ENCODE results near the gene GPR146. TPM values are rescaled to one million over a fixed set of nuclear protein-coding genes. Genes with fewer than 3 reads are reported as not detected.

The GPR146 gene
- total and polyA plus RNA-seq, 2 experiments from 2014 or later: 4.3 to 9.7 TPM

DNA sequence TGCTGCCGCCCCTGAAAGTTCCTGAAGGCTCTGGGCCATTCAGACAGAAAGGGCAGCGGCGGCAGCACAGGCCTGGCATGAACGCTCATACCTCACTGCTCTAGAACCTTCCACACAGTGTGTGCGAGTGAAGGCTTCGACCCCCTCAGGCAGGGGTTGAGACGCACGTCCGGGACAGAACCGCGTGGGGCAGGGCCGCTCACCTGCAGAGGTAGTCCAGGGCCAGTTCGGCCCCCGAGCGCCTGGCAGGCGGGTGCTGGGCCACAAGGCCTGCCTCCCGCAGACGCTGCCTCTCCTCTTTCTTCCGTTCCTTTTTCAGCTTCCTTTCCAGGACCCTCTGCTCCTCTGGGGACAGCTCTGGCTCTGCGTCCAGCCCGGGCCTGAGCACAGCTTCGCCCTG lies 34.6 kb upstream of the GPR146 start:
- no peaks in the 10 kb centered on the region for H3K27me3 ChIP-seq (replicated peaks; ENCODE audit: insufficient read depth)
- H3K9ac ChIP-seq: no peak overlapping the region
- no peak overlapping the region for H2AFZ ChIP-seq
- WGBS, 2 experiments (ENCODE audit: low coverage in 1 of 2, low lambda C conversion rate in 2 of 2, missing lambda C conversion rate in 2 of 2): 97 to 98% methylated on average over 19 to 22 of the region's 22 CpGs
- H3K4me2 ChIP-seq (ENCODE audit: unreplicated experiment): no peak overlapping the region
- in situ Hi-C loops (cut with MboI): no loop called here
- H3K9me3 ChIP-seq (ENCODE audit: low read depth): no peaks in the 10 kb centered on the region
- H3K36me3 ChIP-seq (ENCODE audit: low read depth): no peaks in the 10 kb centered on the region
- H3F3A ChIP-seq (ENCODE audit: insufficient read depth): no peaks in the 10 kb centered on the region
- no peak for DNase-seq
- no peaks in the 10 kb centered on the region for H4K20me1 ChIP-seq (ENCODE audit: insufficient read depth)
- no peaks in the 10 kb centered on the region for H3K4me1 ChIP-seq (ENCODE audit: insufficient read depth)
- H3K79me2 ChIP-seq (ENCODE audit: insufficient read depth): no peaks in the 10 kb centered on the region
- no peak overlapping the region for H3K4me3 ChIP-seq
- no peak overlapping the region for H3K27ac ChIP-seq
- TF ChIP-seq EZH2 (IDR thresholded peaks at IDR 0.05; ENCODE audit: insufficient read depth, poor library complexity, severe bottlenecking): no peak
- TF ChIP-seq EZH2phosphoT487 (IDR thresholded peaks at IDR 0.05; ENCODE audit: insufficient read depth, low read depth): no peak
- no peaks in the 10 kb centered on the region for H3K9me2 ChIP-seq (ENCODE audit: insufficient read depth)

GRCh38 chr7:1010226-1010625 lies 34.1 kb upstream of the GPR146 start:
- H4K20me1 ChIP-seq (ENCODE audit: insufficient read depth): no peaks in the 10 kb centered on the region
- H3K36me3 ChIP-seq (ENCODE audit: low read depth): no peaks in the 10 kb centered on the region
- no peaks in the 10 kb centered on the region for H3K9me2 ChIP-seq (ENCODE audit: insufficient read depth)
- H3K9ac ChIP-seq: no peak overlapping the region
- no peaks in the 10 kb centered on the region for H3F3A ChIP-seq (ENCODE audit: insufficient read depth)
- H2AFZ ChIP-seq: no peak overlapping the region
- TF ChIP-seq EZH2 (IDR thresholded peaks at IDR 0.05; ENCODE audit: insufficient read depth, poor library complexity, severe bottlenecking): no peak
- no peak for TF ChIP-seq EZH2phosphoT487 (IDR thresholded peaks at IDR 0.05; ENCODE audit: insufficient read depth, low read depth)
- no peak overlapping the region for H3K4me3 ChIP-seq
- no peak overlapping the region for H3K4me2 ChIP-seq (ENCODE audit: unreplicated experiment)
- in situ Hi-C loops (cut with MboI): no loop called here
- peaks cover 1% of the 10 kb centered on the region; the same call in 1 of the 2 replicates for H3K79me2 ChIP-seq (ENCODE audit: insufficient read depth)
- H3K4me1 ChIP-seq (ENCODE audit: insufficient read depth): no peaks in the 10 kb centered on the region
- H3K9me3 ChIP-seq (ENCODE audit: low read depth): no peaks in the 10 kb centered on the region
- DNase-seq: no peak
- no peak overlapping the region for H3K27ac ChIP-seq
- WGBS, 2 experiments (ENCODE audit: low coverage in 1 of 2, low lambda C conversion rate in 2 of 2, missing lambda C conversion rate in 2 of 2): 87 to 97% methylated on average over 12 to 13 of the region's 13 CpGs
- no peaks in the 10 kb centered on the region for H3K27me3 ChIP-seq (replicated peaks; ENCODE audit: insufficient read depth)

- H3K4me1 ChIP-seq (ENCODE audit: insufficient read depth): no peaks in the 10 kb centered on the region
- 86 to 90% methylated on average over 13 of the region's 13 CpGs for WGBS, 2 experiments (ENCODE audit: low coverage in 1 of 2, low lambda C conversion rate in 2 of 2, missing lambda C conversion rate in 2 of 2)
- H3K27ac ChIP-seq: no peak overlapping the region
- no peak overlapping the region for H3K4me2 ChIP-seq (ENCODE audit: unreplicated experiment)
- no peak for DNase-seq
- in situ Hi-C loops (cut with MboI): no loop called here
- H3K9me2 ChIP-seq (ENCODE audit: insufficient read depth): no peaks in the 10 kb centered on the region
- TF ChIP-seq EZH2phosphoT487 (IDR thresholded peaks at IDR 0.05; ENCODE audit: insufficient read depth, low read depth) (no peak), EZH2 (IDR thresholded peaks at IDR 0.05; ENCODE audit: insufficient read depth, poor library complexity, severe bottlenecking) (no peak)
- H4K20me1 ChIP-seq (ENCODE audit: insufficient read depth): no peaks in the 10 kb centered on the region
- no peak overlapping the region for H2AFZ ChIP-seq
- no peaks in the 10 kb centered on the region for H3K9me3 ChIP-seq (ENCODE audit: low read depth)
- no peaks in the 10 kb centered on the region for H3K27me3 ChIP-seq (replicated peaks; ENCODE audit: insufficient read depth)
- H3K36me3 ChIP-seq (ENCODE audit: low read depth): no peaks in the 10 kb centered on the region
- peaks cover 3% of the 10 kb centered on the region; the same call in 1 of the 2 replicates for H3K79me2 ChIP-seq (ENCODE audit: insufficient read depth)
- no peak overlapping the region for H3K9ac ChIP-seq
- no peaks in the 10 kb centered on the region for H3F3A ChIP-seq (ENCODE audit: insufficient read depth)
- no peak overlapping the region for H3K4me3 ChIP-seq
Observed at GRCh38 chr7:1011297-1012003, 32.9 kb upstream of the GPR146 start.

GRCh38 chr7:1012004-1012715 lies 32.2 kb upstream of the GPR146 start:
- WGBS, 2 experiments (ENCODE audit: low coverage in 1 of 2, low lambda C conversion rate in 2 of 2, missing lambda C conversion rate in 2 of 2): 94% methylated on average over 31 to 32 of the region's 32 CpGs
- no peaks in the 10 kb centered on the region for H3K36me3 ChIP-seq (ENCODE audit: low read depth)
- in situ Hi-C loops (cut with MboI): no loop called here

More at GRCh38 chr7:1012004-1012715, 32.2 kb upstream of the GPR146 start:
- H3K27ac ChIP-seq: no peak overlapping the region
- H3K4me2 ChIP-seq (ENCODE audit: unreplicated experiment): no peak overlapping the region
- H3K9me2 ChIP-seq (ENCODE audit: insufficient read depth): no peaks in the 10 kb centered on the region
- H3K27me3 ChIP-seq (replicated peaks; ENCODE audit: insufficient read depth): no peaks in the 10 kb centered on the region
- no peaks in the 10 kb centered on the region for H3F3A ChIP-seq (ENCODE audit: insufficient read depth)
- peaks cover 3% of the 10 kb centered on the region; the same call in 1 of the 2 replicates for H3K79me2 ChIP-seq (ENCODE audit: insufficient read depth)
- no peak overlapping the region for H2AFZ ChIP-seq
- H3K9ac ChIP-seq: no peak overlapping the region
- no peaks in the 10 kb centered on the region for H3K4me1 ChIP-seq (ENCODE audit: insufficient read depth)
- no peak overlapping the region for H3K4me3 ChIP-seq
- no peaks in the 10 kb centered on the region for H3K9me3 ChIP-seq (ENCODE audit: low read depth)
- no peaks in the 10 kb centered on the region for H4K20me1 ChIP-seq (ENCODE audit: insufficient read depth)
- no peak for DNase-seq
- TF ChIP-seq EZH2 (IDR thresholded peaks at IDR 0.05; ENCODE audit: insufficient read depth, poor library complexity, severe bottlenecking): no peak

Measured in GM23248 (cell line).